PC-9 (cell line): ENCODE measurements around the gene SHISA9.

Experiments
- CTCF ChIP-seq: fragments of 200-600 bp; sonication (generic); conservative IDR thresholded peaks from 2 replicates; pipeline ENCODE4 v1.6.1; 2017; ENCODE audit warnings: mixed run types, antibody characterized with exemption, mild to moderate bottlenecking, moderate library complexity
- EZH2 ChIP-seq: fragments of 200-600 bp; sonication (generic); IDR thresholded peaks from 2 replicates; pipeline ENCODE4 v1.8.0; 2017; ENCODE audit warnings: antibody characterized with exemption, low read depth

DNA sequence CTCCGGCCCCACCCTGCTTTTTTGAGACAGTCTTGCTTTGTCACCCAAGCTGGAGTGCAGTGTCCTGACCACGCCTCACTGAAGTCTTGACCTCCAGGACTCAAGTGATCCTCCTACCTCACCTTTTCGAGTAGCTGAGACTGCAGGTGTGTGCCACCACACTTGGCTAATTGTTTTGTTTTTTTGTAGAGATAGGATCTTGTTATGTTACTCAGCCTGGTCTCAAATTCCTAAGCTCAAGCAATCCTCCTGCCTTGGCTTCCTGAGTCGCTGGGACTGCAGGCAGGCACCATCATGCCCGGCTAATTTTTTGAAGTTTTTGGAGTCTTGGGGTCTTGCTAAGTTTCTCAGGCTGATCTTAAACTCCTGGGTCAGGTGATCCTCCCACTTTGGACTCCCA is 206.7 kb downstream of the SHISA9 start:
- TF ChIP-seq CTCF (no peak), EZH2 (no peak)
